OCI-LY1 (cell line): ENCODE results near the gene ZDHHC11.

Source experiments
- H2AFZ ChIP-seq: fragments of 200-600 bp; sonication (generic), shearing (Covaris generic); 2 replicates; pipeline ENCODE4 v1.6.0; 2014; ENCODE audit warnings: antibody characterized with exemption, mild to moderate bottlenecking, low read length
- H3F3A ChIP-seq: fragments of 200-600 bp; sonication (generic), shearing (Covaris generic); 2 replicates; pipeline ENCODE4 v1.6.0; 2014; ENCODE audit warnings: mild to moderate bottlenecking, antibody characterized with exemption, low read length, moderate library complexity; ENCODE audit not compliant: insufficient read depth
- H3K27ac ChIP-seq: fragments of 200-600 bp; sonication (generic); 2 replicates; pipeline ENCODE4 v1.5.1; 2014; ENCODE audit warnings: low read length, mixed run types, mild to moderate bottlenecking, low read depth; ENCODE audit not compliant: poor library complexity, severe bottlenecking
- H3K27me3 ChIP-seq: fragments of 200-600 bp; sonication (generic); 2 replicates; pipeline ENCODE4 v1.6.0; 2014; ENCODE audit warnings: antibody characterized with exemption, mild to moderate bottlenecking, low read length, moderate library complexity; ENCODE audit not compliant: insufficient read depth
- H3K36me3 ChIP-seq: fragments of 200-600 bp; sonication (generic); 2 replicates; pipeline ENCODE4 v1.6.1; 2014; ENCODE audit warnings: mild to moderate bottlenecking, antibody characterized with exemption, low read length, moderate library complexity, mixed read lengths; ENCODE audit not compliant: insufficient read depth
- H3K4me1 ChIP-seq: fragments of 200-600 bp; sonication (generic); 2 replicates; pipeline ENCODE4 v1.5.1; 2014; ENCODE audit warnings: mild to moderate bottlenecking, low read length, moderate library complexity; ENCODE audit not compliant: insufficient read depth, severe bottlenecking
- H3K4me2 ChIP-seq: fragments of 200-600 bp; sonication (generic), shearing (Covaris generic); 2 replicates; pipeline ENCODE4 v1.6.1; 2014; ENCODE audit warnings: low read length
- H3K4me3 ChIP-seq: fragments of 200-600 bp; sonication (generic); 2 replicates; pipeline ENCODE4 v1.5.1; 2014; ENCODE audit warnings: low read length, low read depth, mild to moderate bottlenecking, mixed read lengths; ENCODE audit not compliant: poor library complexity, severe bottlenecking
- H3K79me2 ChIP-seq: fragments of 200-600 bp; shearing (Covaris generic); 2 replicates; pipeline ENCODE4 v1.6.1; 2016; ENCODE audit warnings: mixed run types, low read length, mixed read lengths; ENCODE audit not compliant: insufficient read depth
- H3K9ac ChIP-seq: fragments of 200-600 bp; sonication (generic), shearing (Covaris generic); 2 replicates; pipeline ENCODE4 v1.6.1; 2014; ENCODE audit warnings: mild to moderate bottlenecking, low read length, mixed read lengths
- H3K9me2 ChIP-seq: fragments of 200-600 bp; sonication (generic), shearing (Covaris generic); 2 replicates; pipeline ENCODE4 v1.6.1; 2014; ENCODE audit warnings: low read depth, mild to moderate bottlenecking, low read length, mixed read lengths
- H3K9me3 ChIP-seq: fragments of 200-600 bp; shearing (Covaris generic); 2 replicates; pipeline ENCODE4 v1.6.1; 2014; ENCODE audit warnings: low read length, mixed read lengths
- H4K20me1 ChIP-seq: fragments of 200-600 bp; sonication (generic), shearing (Covaris generic); 2 replicates; pipeline ENCODE4 v1.6.0; 2016; ENCODE audit warnings: mild to moderate bottlenecking, low read length; ENCODE audit not compliant: insufficient read depth
- CTCF ChIP-seq: fragments of 200-600 bp; sonication (generic), shearing (Covaris generic); IDR thresholded peaks from 2 replicates; pipeline ENCODE4 v1.5.1; 2017; ENCODE audit warnings: mild to moderate bottlenecking, antibody characterized with exemption, low read length, moderate library complexity, mixed read lengths
- EZH2 ChIP-seq: fragments of 200-600 bp; sonication (generic), shearing (Covaris generic); IDR thresholded peaks from 2 replicates; pipeline ENCODE4 v1.8.0; 2017; ENCODE audit warnings: borderline replicate concordance, mixed run types, mild to moderate bottlenecking, antibody characterized with exemption, low read length, moderate library complexity, mixed read lengths

ZDHHC11 gene

DNA sequence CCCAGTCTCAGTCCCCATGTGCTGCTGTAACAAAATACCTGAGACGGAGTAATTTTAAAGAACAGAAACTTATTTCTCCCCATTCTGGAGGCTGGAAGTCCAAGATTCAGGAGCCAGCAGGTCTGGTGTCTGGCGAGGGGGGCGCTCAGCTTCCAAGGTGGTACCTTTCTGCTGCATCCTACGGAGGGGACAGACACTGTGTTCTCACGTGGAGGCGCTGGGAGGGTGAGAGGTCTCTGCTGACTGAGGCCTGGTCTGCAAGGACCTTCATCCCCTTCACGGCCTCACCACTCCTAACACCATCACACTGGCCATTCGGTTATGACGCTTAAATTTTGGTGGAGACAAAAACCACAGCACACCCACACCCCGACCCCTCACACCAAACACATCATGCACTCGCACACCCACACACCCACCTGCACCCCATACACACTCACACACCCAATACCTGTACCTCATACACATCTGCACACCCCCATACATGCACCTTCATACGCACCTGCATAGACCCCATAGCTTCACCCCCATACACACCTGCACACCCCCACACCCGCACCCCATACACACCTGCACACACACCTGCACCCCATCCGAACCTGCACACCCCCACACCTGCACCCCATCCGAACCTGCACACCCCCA is 9.8 kb upstream of the ZDHHC11 start:
- Histone ChIP-seq H3K4me3 (no peak overlapping the region), H2AFZ (no peak overlapping the region), H3K79me2 (no peaks in the 10 kb centered on the region), H3F3A (no peaks in the 10 kb centered on the region), H4K20me1 (no peaks in the 10 kb centered on the region), H3K27ac (no peak overlapping the region), H3K9ac (no peak overlapping the region), H3K9me2 (no peaks in the 10 kb centered on the region), H3K4me2 (no peak overlapping the region), H3K36me3 (peaks cover 30% of the 10 kb centered on the region), H3K9me3 (no peaks in the 10 kb centered on the region), H3K4me1 (no peaks in the 10 kb centered on the region), H3K27me3 (no peaks in the 10 kb centered on the region)
- no peak for TF ChIP-seq EZH2
- no peak for TF ChIP-seq CTCF

GRCh38 chr5:859798-860296 is 9.1 kb upstream of the ZDHHC11 start:
- H3K9ac ChIP-seq = no peak overlapping the region

DNA sequence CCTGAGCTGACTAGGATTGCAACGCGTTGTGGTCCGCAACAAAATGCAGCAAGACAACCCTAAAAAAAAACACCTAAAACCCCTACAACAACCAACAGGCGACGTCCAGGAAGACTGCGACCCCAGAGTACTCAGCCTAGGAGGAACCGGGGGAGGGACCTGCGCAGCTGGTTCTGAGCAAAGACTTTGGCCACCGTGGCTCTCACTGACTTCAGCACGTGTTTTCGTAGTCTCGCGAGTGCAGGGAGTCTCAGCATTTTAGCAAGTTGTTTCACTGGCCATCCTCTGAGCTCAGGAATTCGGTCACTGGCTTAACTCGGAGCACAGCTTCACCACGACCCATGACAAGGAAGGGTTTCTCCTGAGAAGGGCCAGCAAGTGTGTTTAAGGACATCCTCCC is 8.6 kb upstream of the ZDHHC11 start:
- Histone ChIP-seq H3K79me2 (no peaks in the 10 kb centered on the region), H3F3A (no peaks in the 10 kb centered on the region), H3K4me2 (no peak overlapping the region), H3K4me1 (no peaks in the 10 kb centered on the region), H3K27ac (no peak overlapping the region), H4K20me1 (no peaks in the 10 kb centered on the region), H2AFZ (no peak overlapping the region), H3K9me3 (no peaks in the 10 kb centered on the region), H3K4me3 (no peak overlapping the region), H3K27me3 (no peaks in the 10 kb centered on the region), H3K9ac (no peak overlapping the region), H3K36me3 (peaks cover 18% of the 10 kb centered on the region), H3K9me2 (no peaks in the 10 kb centered on the region)
- TF ChIP-seq CTCF (no peak), EZH2 (no peak)

More at GRCh38 chr5:859798-860296, 9.1 kb upstream of the ZDHHC11 start:
- no peak overlapping the region for H3K4me2 ChIP-seq
- H3K9me2 ChIP-seq = no peaks in the 10 kb centered on the region
- H3K36me3 ChIP-seq = peaks cover 22% of the 10 kb centered on the region
- no peaks in the 10 kb centered on the region for H3F3A ChIP-seq
- no peaks in the 10 kb centered on the region for H3K4me1 ChIP-seq
- H3K27ac ChIP-seq = no peak overlapping the region
- no peaks in the 10 kb centered on the region for H3K9me3 ChIP-seq
- no peaks in the 10 kb centered on the region for H3K79me2 ChIP-seq
- no peaks in the 10 kb centered on the region for H3K27me3 ChIP-seq
- no peak overlapping the region for H3K4me3 ChIP-seq
- no peak overlapping the region for H2AFZ ChIP-seq
- H4K20me1 ChIP-seq = no peaks in the 10 kb centered on the region
- TF ChIP-seq CTCF (no peak), EZH2 (no peak)
